Left cardiac atrium (tissue), 4 donors: Measurements from ENCODE around the gene HFE. TPM values are rescaled to one million over a fixed set of nuclear protein-coding genes. Genes with fewer than 3 reads are reported as not detected.
"Not testable (repeated sequence)": the region's sequence is repeated elsewhere in the genome, so short reads cannot be mapped to it uniquely, and the experiment has no call there.

Source experiments
- ATAC-seq, 2 donors: fragments of 200-7000 bp; cut with Tn5 transposase; one replicate each; pipeline ENCODE4 v1.9.1; 2020; ENCODE audit warnings: mild to moderate bottlenecking in 2 of 2, moderate library complexity in 2 of 2
- DNase-seq: peaks from one replicate; pipeline ENCODE4 v3.0.0-alpha.2; 2020
- intact Hi-C, 2 donors: fragments of 100-400 bp; cut with DNase I; formaldehyde crosslinking; loops; one replicate each; pipeline versions ENCODE4 v1.14.1 to v1.15.1; 2022 to 2023
- total RNA-seq, 2 donors: library from RNA; stranded (reverse); fragmentation: NEBNext Ultra II Directional; extraction: Animal tissue kit (Norgen Biotek cat#: 25700); gene quantifications; one replicate each; pipeline ENCODE4 v1.2.1, GENCODE V29; 2021
- donor health status: DM: no; HTN: yes; CAD: no.
- donor health status: DM: no; HTN: yes; CAD: no; lungs with severe emphysema.
- donor health status: DM: yes; HTN: yes; CAD: no.
- donor health status: Dilated cardiomyopathy.

The HFE gene
- total RNA-seq, 2 donors from 2014 or later: 6.0 to 8.8 TPM

GRCh38 chr6:26104457-26105108, 17.4 kb downstream of the HFE start:
- intact Hi-C loops: loop anchor here in 1 of 2 donors (5.0 kb wide), 1 partner anchor 42 kb away; no protein-coding TSS in a partner anchor
- peak; percentile 24 for DNase-seq
- peak in 1 of 2 donors; percentile 8 for ATAC-seq

GRCh38 chr6:26105109-26105730, 18.0 kb downstream of the HFE start:
- ATAC-seq (no peak), DNase-seq (no peak)
- intact Hi-C loops: no loop called here

- DNase-seq (no peak), ATAC-seq (no peak)
- intact Hi-C loops: no loop called here
Observed at GRCh38 chr6:26105842-26106241, 18.6 kb downstream of the HFE start.

GRCh38 chr6:26107935-26108334, 20.7 kb downstream of the HFE start:
- intact Hi-C loops: no loop called here
- ATAC-seq (no peak), DNase-seq (no peak)

- intact Hi-C loops: no loop called here
- no peak for DNase-seq
- ATAC-seq: no peak
Observed at GRCh38 chr6:26109772-26110171, 22.5 kb downstream of the HFE start.

- no peak for DNase-seq
- ATAC-seq: no peak
- intact Hi-C loops: no loop called here
Observed at GRCh38 chr6:26113570-26113969, 26.3 kb downstream of the HFE start.

- no peak for DNase-seq
- intact Hi-C loops: no loop called here
- ATAC-seq: no peak
Observed at GRCh38 chr6:26115226-26115625, 28.0 kb downstream of the HFE start.

GRCh38 chr6:26116267-26116666, 29.0 kb downstream of the HFE start:
- intact Hi-C loops: no loop called here
- no peak for DNase-seq
- no peak for ATAC-seq

- ATAC-seq: no peak
- DNase-seq: no peak
- intact Hi-C loops: no loop called here
Observed at GRCh38 chr6:26118999-26119398, 31.8 kb downstream of the HFE start.

- ATAC-seq, DNase-seq, intact Hi-C loops: not testable (repeated sequence)
Observed at GRCh38 chr6:26120115-26120514, 32.9 kb downstream of the HFE start.

GRCh38 chr6:26120807-26121140, 33.5 kb downstream of the HFE start:
- intact Hi-C loops: no loop called here
- no peak for DNase-seq
- no peak for ATAC-seq

- DNase-seq: no peak
- intact Hi-C loops: no loop called here
- no peak for ATAC-seq
Observed at GRCh38 chr6:26121141-26122004, 34.1 kb downstream of the HFE start.

- ATAC-seq (no peak), DNase-seq (no peak)
- intact Hi-C loops: no loop called here
Observed at GRCh38 chr6:26122005-26122388, 34.8 kb downstream of the HFE start.

- intact Hi-C loops: no loop called here
- DNase-seq (no peak), ATAC-seq (no peak)
Observed at GRCh38 chr6:26122402-26122792, 35.2 kb downstream of the HFE start.

- DNase-seq (peak; percentile 97), ATAC-seq (peak; percentile 87 to 88)
- intact Hi-C loops: loop anchor here in 1 of 2 donors (1.0 kb wide), 1 partner anchor 34 kb away; no protein-coding TSS in a partner anchor
Observed at GRCh38 chr6:26122793-26123674, 35.8 kb downstream of the HFE start.

GRCh38 chr6:26123675-26123946, 36.4 kb downstream of the HFE start:
- intact Hi-C loops: loop anchor here in 1 of 2 donors (1.0 kb wide), 1 partner anchor 34 kb away; no protein-coding TSS in a partner anchor
- ATAC-seq (no peak), DNase-seq (peak; percentile 74)

GRCh38 chr6:26123947-26124780, 36.9 kb downstream of the HFE start:
- DNase-seq (peak; percentile 66), ATAC-seq (peak; percentile 93)

More at GRCh38 chr6:26123947-26124780, 36.9 kb downstream of the HFE start:
- intact Hi-C loops: loop anchor here in 1 of 2 donors (1.0 kb wide), 1 partner anchor 33 kb away; no protein-coding TSS in a partner anchor
